GM12865 (cell line): ENCODE measurements around the gene CCDC89.
"Not testable (repeated sequence)": the region's sequence is repeated elsewhere in the genome, so short reads cannot be mapped to it uniquely, and the experiment has no call there.

ENCODE experiments used
- DNase-seq: peaks from one replicate; pipeline ENCODE4 v3.0.0; 2010; ENCODE audit warnings: low read depth
- H3K4me3 ChIP-seq: 2 replicates; pipeline ENCODE4 v1.5.1; 2011; ENCODE audit warnings: mild to moderate bottlenecking, low read depth, low read length, control low read depth
- CTCF ChIP-seq: IDR thresholded peaks from 2 replicates; pipeline ENCODE4 v1.5.1; 2011; ENCODE audit warnings: low read length, control low read depth, low read depth, inconsistent platforms; ENCODE audit not compliant: insufficient read depth; ENCODE audit errors: missing control alignments

Gene CCDC89

DNA sequence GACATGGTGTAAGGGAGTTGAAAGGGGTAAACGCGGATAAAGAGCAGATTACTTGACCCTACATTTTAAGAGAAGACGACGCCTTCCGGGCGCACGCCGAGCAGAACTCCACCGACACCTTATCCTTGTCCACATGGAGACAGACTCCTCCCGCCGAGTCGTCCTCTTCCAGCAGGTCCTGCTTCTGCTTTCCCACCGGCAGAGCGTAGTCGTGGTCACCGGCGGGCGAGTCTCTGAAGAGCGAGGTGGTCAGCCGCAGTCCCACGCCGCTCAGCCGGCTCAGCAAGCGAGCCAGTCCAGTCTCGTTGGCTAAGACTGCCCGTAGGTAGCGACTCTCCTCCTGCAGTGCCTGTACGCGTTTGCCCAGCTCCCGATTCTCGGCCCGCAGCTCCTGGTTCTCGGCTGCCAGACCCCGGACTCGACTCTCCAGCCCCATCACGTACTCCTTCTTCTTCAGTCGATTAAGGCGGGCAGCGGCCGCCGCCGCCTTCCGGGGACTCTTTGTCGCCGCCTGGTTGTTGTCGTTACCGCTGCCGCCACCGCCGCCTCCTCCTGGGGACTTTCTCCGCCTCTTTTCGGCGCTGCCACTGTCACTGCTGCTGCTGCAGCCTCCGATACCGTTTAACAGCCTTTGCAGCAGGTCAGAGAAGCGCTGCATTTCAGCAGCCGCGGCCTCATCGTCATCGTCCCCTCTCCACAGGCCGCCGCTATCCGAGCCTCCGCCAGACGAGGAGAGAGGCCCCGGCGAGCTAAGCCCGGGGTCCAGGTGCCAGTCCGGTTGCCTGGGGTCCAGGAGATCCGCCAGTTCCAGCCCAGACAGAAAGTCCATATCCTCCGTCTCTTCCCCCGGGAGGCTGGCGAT lies 22.0 kb downstream of the CCDC89 start:
- peak; percentile 89 for DNase-seq
- TF ChIP-seq CTCF = peak; percentile 61
- peak overlapping the region; percentile 75 for H3K4me3 ChIP-seq

- DNase-seq = no peak
- no peak for TF ChIP-seq CTCF
Observed at GRCh38 chr11:85663080-85663752, 22.8 kb downstream of the CCDC89 start.

GRCh38 chr11:85661972-85662664 lies 23.9 kb downstream of the CCDC89 start:
- DNase-seq = no peak
- TF ChIP-seq CTCF = no peak
- H3K4me3 ChIP-seq = peak overlapping the region; percentile 75

More at GRCh38 chr11:85663080-85663752, 22.8 kb downstream of the CCDC89 start:
- H3K4me3 ChIP-seq = peak overlapping the region; percentile 75

- H3K4me3 ChIP-seq = no peak overlapping the region
- DNase-seq = no peak
- TF ChIP-seq CTCF = no peak
Observed at GRCh38 chr11:85658180-85658579, 27.8 kb downstream of the CCDC89 start.

- no peak overlapping the region for H3K4me3 ChIP-seq
- no peak for TF ChIP-seq CTCF
- no peak for DNase-seq
Observed at GRCh38 chr11:85656777-85657176, 29.2 kb downstream of the CCDC89 start.

DNA sequence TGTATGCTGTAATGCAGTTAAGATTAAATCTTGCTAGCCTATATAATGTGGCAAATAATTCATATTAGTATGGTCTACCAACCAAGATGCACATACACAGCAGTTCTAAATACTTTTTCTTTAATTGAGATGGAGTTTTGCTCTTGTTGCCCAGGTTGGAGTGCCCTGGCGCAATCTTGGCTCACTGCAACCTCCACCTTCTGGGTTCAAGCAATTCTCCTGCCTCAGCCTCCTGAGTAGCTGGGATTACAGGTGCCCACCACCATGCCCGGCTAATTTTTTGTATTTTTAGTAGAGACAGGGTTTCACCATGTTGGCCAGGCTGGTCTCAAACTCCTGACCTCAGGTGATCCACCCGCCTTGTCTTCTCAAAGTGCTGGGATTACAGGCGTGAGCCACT lies 31.7 kb downstream of the CCDC89 start:
- H3K4me3 ChIP-seq, DNase-seq: not testable (repeated sequence)
